ENCODE data around the gene TRAPPC6A.

GRCh38 chr19:45150751-45151281 lies 27.2 kb downstream of the TRAPPC6A start:
- TF ChIP-seq GATA2 (IDR thresholded peaks at IDR 0.05; ENCODE audit: low read depth, low read length), result no peak
- TF ChIP-seq GATA3 (IDR thresholded peaks at IDR 0.05; ENCODE audit: low read depth, low read length), result no peak
